ENCODE data around the gene PJVK.

DNA sequence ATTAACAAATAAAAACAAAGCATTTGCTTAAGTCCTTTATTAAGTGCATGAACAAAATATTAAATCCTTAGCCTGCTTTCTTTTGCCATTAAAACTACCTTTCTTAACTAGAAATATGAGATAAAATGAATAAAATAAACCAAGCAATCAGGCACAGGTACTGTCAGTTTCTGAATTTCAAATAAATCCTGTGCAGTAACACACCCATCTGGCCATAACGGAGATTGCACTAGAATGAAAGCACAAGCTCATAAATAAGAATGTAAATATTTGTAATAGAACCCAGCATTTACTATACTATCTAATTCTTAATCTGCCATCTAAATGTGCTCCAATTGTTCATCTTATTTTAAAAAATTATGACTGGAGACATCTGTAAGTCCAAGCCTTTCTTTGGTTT, 32.1 kb upstream of the PJVK start:
- TF ChIP-seq CREB1 (IDR thresholded peaks at IDR 0.05; ENCODE audit: low read depth), result no peak
- TF ChIP-seq, protein P1, sequence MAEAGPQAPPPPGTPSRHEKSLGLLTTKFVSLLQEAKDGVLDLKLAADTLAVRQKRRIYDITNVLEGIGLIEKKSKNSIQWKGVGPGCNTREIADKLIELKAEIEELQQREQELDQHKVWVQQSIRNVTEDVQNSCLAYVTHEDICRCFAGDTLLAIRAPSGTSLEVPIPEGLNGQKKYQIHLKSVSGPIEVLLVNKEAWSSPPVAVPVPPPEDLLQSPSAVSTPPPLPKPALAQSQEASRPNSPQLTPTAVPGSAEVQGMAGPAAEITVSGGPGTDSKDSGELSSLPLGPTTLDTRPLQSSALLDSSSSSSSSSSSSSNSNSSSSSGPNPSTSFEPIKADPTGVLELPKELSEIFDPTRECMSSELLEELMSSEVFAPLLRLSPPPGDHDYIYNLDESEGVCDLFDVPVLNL (IDR thresholded peaks at IDR 0.05; ENCODE audit: low read depth, low read length), result no peak
- no peak for TF ChIP-seq EZH2 (IDR thresholded peaks at IDR 0.05; ENCODE audit: borderline replicate concordance, control insufficient read depth, low read depth, low read length)
- TF ChIP-seq TAF1 (IDR thresholded peaks at IDR 0.05; ENCODE audit: borderline replicate concordance, low read depth, low read length), result no peak
- TF ChIP-seq, protein P2, sequence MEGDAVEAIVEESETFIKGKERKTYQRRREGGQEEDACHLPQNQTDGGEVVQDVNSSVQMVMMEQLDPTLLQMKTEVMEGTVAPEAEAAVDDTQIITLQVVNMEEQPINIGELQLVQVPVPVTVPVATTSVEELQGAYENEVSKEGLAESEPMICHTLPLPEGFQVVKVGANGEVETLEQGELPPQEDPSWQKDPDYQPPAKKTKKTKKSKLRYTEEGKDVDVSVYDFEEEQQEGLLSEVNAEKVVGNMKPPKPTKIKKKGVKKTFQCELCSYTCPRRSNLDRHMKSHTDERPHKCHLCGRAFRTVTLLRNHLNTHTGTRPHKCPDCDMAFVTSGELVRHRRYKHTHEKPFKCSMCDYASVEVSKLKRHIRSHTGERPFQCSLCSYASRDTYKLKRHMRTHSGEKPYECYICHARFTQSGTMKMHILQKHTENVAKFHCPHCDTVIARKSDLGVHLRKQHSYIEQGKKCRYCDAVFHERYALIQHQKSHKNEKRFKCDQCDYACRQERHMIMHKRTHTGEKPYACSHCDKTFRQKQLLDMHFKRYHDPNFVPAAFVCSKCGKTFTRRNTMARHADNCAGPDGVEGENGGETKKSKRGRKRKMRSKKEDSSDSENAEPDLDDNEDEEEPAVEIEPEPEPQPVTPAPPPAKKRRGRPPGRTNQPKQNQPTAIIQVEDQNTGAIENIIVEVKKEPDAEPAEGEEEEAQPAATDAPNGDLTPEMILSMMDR (IDR thresholded peaks at IDR 0.05 in 2 of 3, conservative IDR thresholded peaks at IDR 0.05 in 1 of 3; ENCODE audit: control insufficient read depth in 2 of 3, extremely low read depth in 1 of 3, insufficient read depth in 1 of 3, low read depth in 3 of 3, low read length in 3 of 3), result peak; percentile 31 to 61 (median 31); a peak in 4 of 6 replicates
- TF ChIP-seq SP1 (IDR thresholded peaks at IDR 0.05; ENCODE audit: low read depth, low read length), result no peak
- TF ChIP-seq, protein P3, sequence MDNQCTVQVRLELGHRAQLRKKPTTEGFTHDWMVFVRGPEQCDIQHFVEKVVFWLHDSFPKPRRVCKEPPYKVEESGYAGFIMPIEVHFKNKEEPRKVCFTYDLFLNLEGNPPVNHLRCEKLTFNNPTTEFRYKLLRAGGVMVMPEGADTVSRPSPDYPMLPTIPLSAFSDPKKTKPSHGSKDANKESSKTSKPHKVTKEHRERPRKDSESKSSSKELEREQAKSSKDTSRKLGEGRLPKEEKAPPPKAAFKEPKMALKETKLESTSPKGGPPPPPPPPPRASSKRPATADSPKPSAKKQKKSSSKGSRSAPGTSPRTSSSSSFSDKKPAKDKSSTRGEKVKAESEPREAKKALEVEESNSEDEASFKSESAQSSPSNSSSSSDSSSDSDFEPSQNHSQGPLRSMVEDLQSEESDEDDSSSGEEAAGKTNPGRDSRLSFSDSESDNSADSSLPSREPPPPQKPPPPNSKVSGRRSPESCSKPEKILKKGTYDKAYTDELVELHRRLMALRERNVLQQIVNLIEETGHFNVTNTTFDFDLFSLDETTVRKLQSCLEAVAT (IDR thresholded peaks at IDR 0.05), result no peak
- no peak for TF ChIP-seq ZBED1 (IDR thresholded peaks at IDR 0.05; ENCODE audit: borderline replicate concordance)
- no peak for TF ChIP-seq GABPA (IDR thresholded peaks at IDR 0.05; ENCODE audit: low read depth)
- TF ChIP-seq, protein P4, sequence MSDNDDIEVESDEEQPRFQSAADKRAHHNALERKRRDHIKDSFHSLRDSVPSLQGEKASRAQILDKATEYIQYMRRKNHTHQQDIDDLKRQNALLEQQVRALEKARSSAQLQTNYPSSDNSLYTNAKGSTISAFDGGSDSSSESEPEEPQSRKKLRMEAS (IDR thresholded peaks at IDR 0.05; ENCODE audit: low read depth, low read length), result no peak
